K562 (cell line): Measurements from ENCODE around the gene SCAF11. TPM values are rescaled to one million over a fixed set of nuclear protein-coding genes. Genes with fewer than 3 reads are reported as not detected.
A peak's percentile ranks its signal among the peaks of the same experiment; 100 is the strongest.

Experiments used
- CBFA2T2 ChIP-seq: fragments of 450-650 bp; conservative IDR thresholded peaks from 2 replicates; pipeline ENCODE4 v1.6.1; 2017; ENCODE audit warnings: mild to moderate bottlenecking
- CBX1 ChIP-seq: sonication (generic); IDR thresholded peaks from 2 replicates; pipeline ENCODE4 v1.6.1; 2016; ENCODE audit warnings: antibody characterized with exemption, low read depth, mild to moderate bottlenecking
- CREBBP ChIP-seq: IDR thresholded peaks from one replicate; pipeline ENCODE4 v1.6.1; 2012; ENCODE audit warnings: low read depth, mild to moderate bottlenecking, control low read depth, inconsistent platforms, low read length
- HBP1 ChIP-seq: fragments of 450-650 bp; formaldehyde crosslinking; IDR thresholded peaks from 2 replicates; pipeline ENCODE4 v1.4.0; 2022; ENCODE audit warnings: missing genetic modification characterization
- HDAC3 ChIP-seq: fragments of 450-650 bp; IDR thresholded peaks from 2 replicates; pipeline ENCODE4 v1.6.1; 2018; ENCODE audit warnings: borderline replicate concordance, mild to moderate bottlenecking, moderate library complexity; ENCODE audit not compliant: partially characterized antibody
- HMG20B ChIP-seq: fragments of 250-450 bp; sonication (Bioruptor Pico); IDR thresholded peaks from 2 replicates; pipeline ENCODE4 v1.5.0; 2021; ENCODE audit warnings: mild to moderate bottlenecking
- HOXB6 ChIP-seq: fragments of 250-450 bp; sonication (Bioruptor Pico); IDR thresholded peaks from 2 replicates; pipeline ENCODE4 v1.5.1; 2022; ENCODE audit warnings: mild to moderate bottlenecking, borderline replicate concordance
- KDM4B ChIP-seq, 2 experiments: fragments of 450-650 bp in 1 of 2; sonication (generic) in 1 of 2; IDR thresholded peaks; 2 replicates each; pipeline ENCODE4 v1.6.1; 2016 to 2017; ENCODE audit warnings: borderline replicate concordance in 2 of 2, antibody characterized with exemption in 1 of 2, low read depth in 1 of 2, mild to moderate bottlenecking in 1 of 2
- KDM5B ChIP-seq: fragments of 200-600 bp; sonication (generic); IDR thresholded peaks from 2 replicates; pipeline ENCODE4 v1.6.1; 2012; ENCODE audit warnings: low read depth, mild to moderate bottlenecking, moderate library complexity, low read length, control low read depth, inconsistent platforms; ENCODE audit not compliant: insufficient replicate concordance
- MBD1 ChIP-seq: fragments of 250-450 bp; sonication (Bioruptor Pico); IDR thresholded peaks from 2 replicates; pipeline ENCODE4 v1.8.0; 2022; ENCODE audit warnings: inconsistent platforms
- NFXL1 ChIP-seq: fragments of 450-650 bp; formaldehyde crosslinking; IDR thresholded peaks from 2 replicates; pipeline ENCODE4 v1.4.0; 2021; ENCODE audit warnings: mild to moderate bottlenecking
- NKRF ChIP-seq: fragments of 450-650 bp; IDR thresholded peaks from 2 replicates; pipeline ENCODE4 v1.6.1; 2016; ENCODE audit warnings: borderline replicate concordance
- NR1H2 ChIP-seq: sonication (generic); formaldehyde crosslinking; IDR thresholded peaks from 2 replicates; pipeline ENCODE4 v1.4.0; 2020; ENCODE audit warnings: mild to moderate bottlenecking, missing genetic modification reagents
- RFX1 ChIP-seq: fragments of 450-650 bp; IDR thresholded peaks from 2 replicates; pipeline ENCODE4 v1.6.1; 2016; ENCODE audit warnings: mild to moderate bottlenecking, moderate library complexity
- SNAPC5 ChIP-seq: fragments of 250-450 bp; sonication (Bioruptor Pico); IDR thresholded peaks from 2 replicates; pipeline ENCODE4 v1.8.0; 2021; ENCODE audit warnings: moderate library complexity, mild to moderate bottlenecking, inconsistent platforms
- YBX1 ChIP-seq: fragments of 450-650 bp; IDR thresholded peaks from 2 replicates; pipeline ENCODE4 v1.7.1; 2016; ENCODE audit warnings: mild to moderate bottlenecking
- ZEB2 ChIP-seq: fragments of 450-650 bp; IDR thresholded peaks from 2 replicates; pipeline ENCODE4 v1.6.1; 2016
- ZNF232 ChIP-seq: sonication (generic); formaldehyde crosslinking; IDR thresholded peaks from 2 replicates; pipeline ENCODE4 v1.8.0; 2022; ENCODE audit warnings: mild to moderate bottlenecking, missing genetic modification reagents
- ZNF3 ChIP-seq: fragments of 250-450 bp; sonication (Bioruptor Pico); IDR thresholded peaks from 2 replicates; pipeline ENCODE4 v1.5.0; 2021; ENCODE audit warnings: mild to moderate bottlenecking, moderate library complexity
- ZNF75A ChIP-seq: fragments of 450-650 bp; formaldehyde crosslinking; IDR thresholded peaks from 2 replicates; pipeline ENCODE4 v1.4.0; 2020; ENCODE audit warnings: mild to moderate bottlenecking
- ZSCAN32 ChIP-seq: fragments of 450-650 bp; formaldehyde crosslinking; IDR thresholded peaks from 2 replicates; pipeline ENCODE4 v1.4.0; 2020; ENCODE audit warnings: mild to moderate bottlenecking, moderate library complexity
- polyA plus RNA-seq, 8 experiments: library from polyadenylated mRNA; depleted of rRNA in 4 of 8; stranded (reverse) in 5 of 8; unstranded in 3 of 8; fragments of >200 nt; fragmentation: Nextera tagmentation in 2 of 8; fragmentation: Illumina TruSeq in 1 of 8; extraction: Ambion mirVana in 2 of 8; extraction: Trizol in 1 of 8; gene quantifications; 2 replicates each; pipeline versions ENCODE4 v1.2.1 to v1.2.3, GENCODE V29; 2011 to 2014; ENCODE audit warnings: inconsistent platforms in 1 of 8, missing spikeins in 1 of 8
- total RNA-seq, 7 experiments: library from RNA; depleted of rRNA in 6 of 7; stranded (reverse); fragments of >200 nt in 6 of 7; fragmentation: Illumina TruSeq in 2 of 7; extraction: Trizol in 2 of 7; gene quantifications; 2 replicates each; pipeline versions ENCODE4 v1.2.1 to v1.2.3, GENCODE V29; 2011 to 2021; ENCODE audit warnings: low replicate concordance in 1 of 7
- TF ChIP-seq, protein P1 (sequence below): fragments of 200-800 bp; sonication (Bioruptor generic); IDR thresholded peaks from 2 replicates; pipeline ENCODE4 v1.6.1; 2017; ENCODE audit warnings: missing genetic modification characterization, missing compliant biosample characterization

Gene SCAF11
- total and polyA plus RNA-seq, 9 of the 15 experiments (the other 6 are each of a cell fraction or from before 2014, with no cell fraction given) = 30.4 to 119 (median 80.0) TPM

DNA sequence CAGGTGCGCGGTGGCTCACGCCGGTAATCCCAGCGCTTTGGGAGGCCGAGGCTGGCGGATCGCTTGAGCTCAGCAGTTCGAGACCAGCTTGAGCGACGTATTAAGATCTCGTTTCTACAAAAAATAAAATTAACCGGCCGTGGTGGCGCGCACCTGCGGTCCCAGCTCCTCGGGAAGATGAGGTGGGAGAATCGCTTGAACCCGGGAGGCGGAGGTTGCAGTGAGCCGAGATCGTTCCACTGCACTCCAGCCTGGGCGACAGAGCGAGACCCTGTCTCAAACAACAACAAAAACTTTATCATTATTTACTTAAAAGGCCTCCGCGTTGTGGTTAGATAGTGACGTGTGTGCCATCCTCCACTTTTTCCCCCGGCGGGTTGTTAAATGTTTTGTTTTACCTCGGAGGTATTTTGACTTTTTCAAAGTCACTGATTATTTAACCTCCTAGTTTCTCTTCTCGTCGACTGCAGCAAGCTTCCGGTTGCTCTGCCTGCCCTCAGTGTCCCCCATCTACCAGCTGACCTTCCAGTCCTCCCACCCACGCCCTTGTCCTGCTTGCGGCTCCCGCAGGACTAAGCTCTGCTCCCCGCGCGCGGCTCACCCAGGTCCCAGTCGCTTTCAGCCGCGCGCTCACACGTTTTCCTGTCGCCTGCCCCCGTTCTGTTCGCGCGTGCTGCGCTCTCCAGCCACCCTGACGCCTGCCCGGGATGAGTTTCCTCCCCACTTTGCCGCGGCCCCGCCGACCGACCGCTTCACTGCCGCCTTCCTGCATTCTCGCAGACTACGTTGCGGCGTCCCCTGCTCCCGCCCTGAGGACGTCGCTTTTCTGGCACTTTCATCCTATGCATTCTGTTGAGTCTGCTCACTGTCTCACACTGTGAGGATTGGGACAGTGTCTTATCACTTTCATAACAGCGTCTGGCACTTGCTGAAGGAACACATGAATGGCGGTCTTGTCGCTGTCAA lies 1.2 kb upstream of the SCAF11 start (continued):
- no peak for TF ChIP-seq ZNF232 (CRISPR knock-in tag)
- peak; percentile 58 for TF ChIP-seq HDAC3
- no peak for TF ChIP-seq HOXB6 (CRISPR knock-in tag)
- TF ChIP-seq HMG20B (CRISPR knock-in tag) = no peak
- TF ChIP-seq HBP1 (CRISPR knock-in tag) = no peak
- TF ChIP-seq NR1H2 (CRISPR knock-in tag) = no peak
- TF ChIP-seq ZEB2 = peak; percentile 55; the same call in 1 of the 2 replicates
- no peak for TF ChIP-seq CREBBP
- peak; percentile 91 for TF ChIP-seq NKRF
- no peak for TF ChIP-seq RFX1
- no peak for TF ChIP-seq SNAPC5
- TF ChIP-seq NFXL1 (CRISPR knock-in tag) = no peak
- TF ChIP-seq, protein P1, sequence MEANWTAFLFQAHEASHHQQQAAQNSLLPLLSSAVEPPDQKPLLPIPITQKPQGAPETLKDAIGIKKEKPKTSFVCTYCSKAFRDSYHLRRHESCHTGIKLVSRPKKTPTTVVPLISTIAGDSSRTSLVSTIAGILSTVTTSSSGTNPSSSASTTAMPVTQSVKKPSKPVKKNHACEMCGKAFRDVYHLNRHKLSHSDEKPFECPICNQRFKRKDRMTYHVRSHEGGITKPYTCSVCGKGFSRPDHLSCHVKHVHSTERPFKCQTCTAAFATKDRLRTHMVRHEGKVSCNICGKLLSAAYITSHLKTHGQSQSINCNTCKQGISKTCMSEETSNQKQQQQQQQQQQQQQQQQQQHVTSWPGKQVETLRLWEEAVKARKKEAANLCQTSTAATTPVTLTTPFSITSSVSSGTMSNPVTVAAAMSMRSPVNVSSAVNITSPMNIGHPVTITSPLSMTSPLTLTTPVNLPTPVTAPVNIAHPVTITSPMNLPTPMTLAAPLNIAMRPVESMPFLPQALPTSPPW = peak; percentile 64
- TF ChIP-seq CBX1 = peak; percentile 35; the same call in 1 of the 2 replicates
- no peak for TF ChIP-seq MBD1 (CRISPR knock-in tag)
- TF ChIP-seq YBX1 = no peak
- TF ChIP-seq KDM5B = peak; percentile 82
- TF ChIP-seq KDM4B (IDR thresholded peaks at IDR 0.05; ENCODE audit: borderline replicate concordance in 2 of 2, low read depth in 1 of 2) = peak in 1 of 2 experiments; percentile 30; a peak in 1 of 4 replicates
- TF ChIP-seq ZSCAN32 (CRISPR knock-in tag) = no peak
- TF ChIP-seq ZNF75A (CRISPR knock-in tag) = no peak
- no peak for TF ChIP-seq ZNF3 (CRISPR knock-in tag)
- no peak for TF ChIP-seq CBFA2T2
